Upper lobe of left lung (tissue), 4 donors: ENCODE data around the gene CYP24A1.

Source experiments
- POLR2A ChIP-seq, 4 donors: fragments of 450-650 bp; IDR thresholded peaks; one replicate each; pipeline ENCODE4 v1.5.1; 2016 to 2017; ENCODE audit warnings: antibody characterized with exemption in 4 of 4, mild to moderate bottlenecking in 2 of 4
- POLR2AphosphoS5 ChIP-seq, 2 donors: sonication (generic); formaldehyde crosslinking; IDR thresholded peaks; one replicate each; pipeline ENCODE4 v1.5.1; 2017; ENCODE audit warnings: antibody characterized with exemption in 2 of 2
- TF ChIP-seq, protein P1 (sequence below), 6 experiments: fragments of 450-650 bp in 4 of 6; fragments of 200-600 bp in 2 of 6; sonication (generic) in 2 of 6; IDR thresholded peaks; one replicate each; pipeline ENCODE4 v1.5.1; 2016 to 2019; ENCODE audit warnings: antibody characterized with exemption in 6 of 6

DNA sequence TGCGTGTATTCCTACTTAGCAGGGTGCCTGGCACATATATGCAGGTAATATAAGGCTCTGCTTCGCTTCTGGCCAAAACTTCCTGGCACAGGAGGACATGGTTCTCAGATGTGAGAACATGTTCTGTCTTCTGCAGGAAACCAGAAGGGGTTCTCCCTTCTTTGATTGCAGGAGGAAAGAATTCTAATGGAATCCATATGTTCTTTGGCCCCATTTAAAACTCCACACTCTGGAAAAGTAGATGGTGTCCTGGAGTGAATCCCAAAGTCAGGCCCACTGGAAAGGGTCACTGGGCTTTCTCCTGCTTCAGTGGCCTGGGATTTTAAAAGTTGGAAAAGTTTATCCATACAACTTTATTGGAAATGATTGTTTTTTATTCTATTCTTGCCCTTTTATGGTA, 16.4 kb upstream of the CYP24A1 start:
- TF ChIP-seq, protein P1, sequence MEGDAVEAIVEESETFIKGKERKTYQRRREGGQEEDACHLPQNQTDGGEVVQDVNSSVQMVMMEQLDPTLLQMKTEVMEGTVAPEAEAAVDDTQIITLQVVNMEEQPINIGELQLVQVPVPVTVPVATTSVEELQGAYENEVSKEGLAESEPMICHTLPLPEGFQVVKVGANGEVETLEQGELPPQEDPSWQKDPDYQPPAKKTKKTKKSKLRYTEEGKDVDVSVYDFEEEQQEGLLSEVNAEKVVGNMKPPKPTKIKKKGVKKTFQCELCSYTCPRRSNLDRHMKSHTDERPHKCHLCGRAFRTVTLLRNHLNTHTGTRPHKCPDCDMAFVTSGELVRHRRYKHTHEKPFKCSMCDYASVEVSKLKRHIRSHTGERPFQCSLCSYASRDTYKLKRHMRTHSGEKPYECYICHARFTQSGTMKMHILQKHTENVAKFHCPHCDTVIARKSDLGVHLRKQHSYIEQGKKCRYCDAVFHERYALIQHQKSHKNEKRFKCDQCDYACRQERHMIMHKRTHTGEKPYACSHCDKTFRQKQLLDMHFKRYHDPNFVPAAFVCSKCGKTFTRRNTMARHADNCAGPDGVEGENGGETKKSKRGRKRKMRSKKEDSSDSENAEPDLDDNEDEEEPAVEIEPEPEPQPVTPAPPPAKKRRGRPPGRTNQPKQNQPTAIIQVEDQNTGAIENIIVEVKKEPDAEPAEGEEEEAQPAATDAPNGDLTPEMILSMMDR (IDR thresholded peaks at IDR 0.05) = no peak
- TF ChIP-seq POLR2AphosphoS5 (IDR thresholded peaks at IDR 0.05) = no peak
- no peak for TF ChIP-seq POLR2A (IDR thresholded peaks at IDR 0.05)
